ENCODE data around the gene UPP2. TPM values are rescaled to one million over a fixed set of nuclear protein-coding genes. Genes with fewer than 3 reads are reported as not detected.

UPP2 gene
- total and polyA plus RNA-seq, 2 of the 8 experiments (the other 6 are each of a cell fraction or from before 2014, with no cell fraction given) = not detected

- POLR2A ChIA-PET (ENCODE audit: partially characterized antibody) = interaction anchor here (1.1 kb wide), 1 partner anchor 24 kb away, joined by 3 read pairs; no protein-coding TSS in a partner anchor
- H2BK120ac ChIP-seq (replicated peaks; ENCODE audit: low read depth, low read length) = no peak overlapping the region
- no peak for TF ChIP-seq MAFK (IDR thresholded peaks at IDR 0.05; ENCODE audit: low read depth, low read length)
- TF ChIP-seq NANOG (IDR thresholded peaks at IDR 0.05; ENCODE audit: insufficient read depth, low read depth, low read length, poor library complexity, severe bottlenecking) = no peak
- TF ChIP-seq RNF2 (IDR thresholded peaks at IDR 0.05; ENCODE audit: borderline replicate concordance, low read depth, low read length, missing control alignments, poor library complexity, severe bottlenecking) = no peak
- no peak for TF ChIP-seq SIRT6 (IDR thresholded peaks at IDR 0.05; ENCODE audit: low read length)
- TF ChIP-seq CREB1 (IDR thresholded peaks at IDR 0.05) = no peak
- TF ChIP-seq MAX (IDR thresholded peaks at IDR 0.05) = no peak
- TF ChIP-seq SIN3A (conservative IDR thresholded peaks at IDR 0.05 in 1 of 2, IDR thresholded peaks at IDR 0.05 in 1 of 2; ENCODE audit: low read depth in 1 of 2, low read length in 2 of 2) = no peak
- TF ChIP-seq SP4 (IDR thresholded peaks at IDR 0.05; ENCODE audit: low read length) = no peak
These were observed 27.4 kb downstream of the UPP2 start for GRCh38 chr2:158129037-158129436.

More at GRCh38 chr2:158129037-158129436, 27.4 kb downstream of the UPP2 start:
- Histone ChIP-seq H3K18ac (ENCODE audit: extremely low read depth, low read length) (no peak overlapping the region), H3K79me1 (ENCODE audit: low read depth, low read length) (no peaks in the 10 kb centered on the region), H3K23me2 (ENCODE audit: low read depth, low read length) (no peaks in the 10 kb centered on the region; the same call in 1 of the 2 replicates), H2AK5ac (ENCODE audit: low read depth, low read length) (no peak overlapping the region), H3K56ac (replicated peaks; ENCODE audit: insufficient read length, low read depth, low read length) (no peak overlapping the region), H3K4ac (replicated peaks; ENCODE audit: insufficient read length, low read depth, low read length) (no peak overlapping the region), H4K5ac (ENCODE audit: insufficient read length, low read depth, low read length) (no peak overlapping the region), H2BK15ac (ENCODE audit: low read length) (no peak overlapping the region), H2BK12ac (ENCODE audit: low read depth, low read length) (no peak overlapping the region), H3K14ac (ENCODE audit: insufficient read length) (no peak overlapping the region), H4K8ac (ENCODE audit: extremely low read depth, insufficient read depth, low read length) (no peak overlapping the region), H3K27me3 (replicated peaks in 1 of 4; ENCODE audit: control insufficient read depth in 3 of 4, extremely low read depth in 1 of 4, insufficient read depth in 3 of 4, low read length in 3 of 4) (no peaks in the 10 kb centered on the region), H3K9me3 (ENCODE audit: insufficient read depth in 2 of 2, low read depth in 1 of 2, low read length in 1 of 2) (no peaks in the 10 kb centered on the region), H3K4me3 (ENCODE audit: extremely low read depth in 1 of 4, insufficient read depth in 2 of 4, low read depth in 3 of 4, low read length in 4 of 4) (no peak overlapping the region), H3K4me2 (ENCODE audit: insufficient read depth in 1 of 2, low read depth in 2 of 2, low read length in 2 of 2) (no peak overlapping the region), H3K9ac (replicated peaks in 1 of 4; ENCODE audit: extremely low read depth in 1 of 4, low read depth in 3 of 4, low read length in 3 of 4) (no peak overlapping the region), H4K91ac (replicated peaks; ENCODE audit: insufficient read length, low read length) (no peak overlapping the region), H3K36me3 (ENCODE audit: control insufficient read depth in 2 of 4, insufficient read depth in 4 of 4, low read length in 3 of 4) (no peaks in the 10 kb centered on the region), H4K20me1 (replicated peaks in 1 of 2; ENCODE audit: control insufficient read depth in 1 of 2, insufficient read depth in 2 of 2, low read length in 2 of 2) (no peaks in the 10 kb centered on the region), H3K27ac (ENCODE audit: low read depth, low read length) (no peak overlapping the region), H3K23ac (ENCODE audit: insufficient read length) (no peak overlapping the region), H3K79me2 (ENCODE audit: control insufficient read depth in 1 of 2, insufficient read depth in 2 of 2, low read length in 2 of 2) (no peaks in the 10 kb centered on the region), H3K4me1 (replicated peaks in 1 of 4; ENCODE audit: control insufficient read depth in 3 of 4, insufficient read depth in 4 of 4, low read length in 3 of 4) (peaks cover 0 to 7% (median 3%) of the 10 kb centered on the region in 4 experiments; a peak in 5 of 7 replicates), H2BK5ac (ENCODE audit: low read depth, low read length) (no peak overlapping the region), H2AFZ (ENCODE audit: low read length) (no peak overlapping the region), H2BK20ac (ENCODE audit: low read length) (no peak overlapping the region)
- CTCF ChIA-PET (ENCODE audit: partially characterized antibody) = interaction anchor here (1.6 kb wide), 1 partner anchor 625 kb away, joined by 3 read pairs; no protein-coding TSS in a partner anchor
- WGBS, 2 experiments (ENCODE audit: extremely low coverage in 1 of 2, insufficient coverage in 1 of 2, insufficient read length in 1 of 2, insufficient replicate concordance in 2 of 2, low coverage in 1 of 2, low lambda C conversion rate in 2 of 2, missing lambda C conversion rate in 1 of 2) = 84% methylated on average over 5 of the region's 5 CpGs; no CpG with 5 or more reads in 1 of the 2 experiments
- FAIRE-seq (no peak), DNase-seq (ENCODE audit: low read depth in 1 of 2, low spot score in 2 of 2) (no peak)
